Panc1 (cell line): ENCODE results near the gene VAV3.

Source experiments
- CTCF ChIP-seq: fragments of 450-650 bp; IDR thresholded peaks from 2 replicates; pipeline ENCODE4 v1.5.1; 2017; ENCODE audit warnings: mild to moderate bottlenecking
- POLR2AphosphoS5 ChIP-seq: IDR thresholded peaks from 2 replicates; pipeline ENCODE4 v1.6.1; 2012; ENCODE audit warnings: mild to moderate bottlenecking, low read depth, low read length, moderate library complexity
- REST ChIP-seq, 2 experiments: IDR thresholded peaks; 2 replicates each; pipeline ENCODE4 v1.6.1; 2011 to 2012; ENCODE audit warnings: low read depth in 2 of 2, control low read depth in 1 of 2, low read length in 1 of 2, mild to moderate bottlenecking in 1 of 2, moderate library complexity in 1 of 2; ENCODE audit not compliant: insufficient read depth in 1 of 2
- SIN3A ChIP-seq: IDR thresholded peaks from 2 replicates; pipeline ENCODE4 v1.6.1; 2012; ENCODE audit warnings: low read depth, mild to moderate bottlenecking, low read length, moderate library complexity, borderline replicate concordance; ENCODE audit not compliant: insufficient read depth

GRCh38 chr1:107538502-107538901 lies 426.5 kb downstream of the VAV3 start:
- TF ChIP-seq CTCF (no peak), REST (IDR thresholded peaks at IDR 0.05; ENCODE audit: insufficient read depth in 1 of 2, low read depth in 2 of 2, low read length in 1 of 2) (no peak), POLR2AphosphoS5 (no peak), SIN3A (no peak)
